NCI-H2029 treated with DMSO at 0.1 percent for 48 hours (cell line): ENCODE results near the gene PPM1A.

Experiments used
- DNase-seq: peaks from one replicate; lab custom pipeline; 2025; lab: John Stamatoyannopoulos, UW

The PPM1A gene

DNA sequence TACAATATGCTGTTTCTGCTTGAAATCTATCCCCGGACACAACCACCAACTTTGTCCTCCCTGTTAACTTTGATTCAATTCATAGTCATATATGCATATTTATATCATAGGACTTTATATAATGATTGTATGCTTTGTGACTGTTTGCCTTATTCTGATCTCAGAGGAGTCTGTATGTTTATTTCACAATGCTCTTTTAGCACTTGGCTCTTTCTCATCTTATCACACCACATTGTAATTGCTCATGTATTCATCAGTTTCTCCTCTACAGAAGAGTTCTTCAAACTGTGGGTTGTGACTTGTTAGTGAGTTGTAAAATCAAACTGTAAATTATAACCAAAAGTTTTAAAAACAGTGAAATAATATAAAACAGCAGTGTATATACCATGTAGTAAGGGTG is 21.7 kb upstream of the PPM1A start:
- no peak for DNase-seq

DNA sequence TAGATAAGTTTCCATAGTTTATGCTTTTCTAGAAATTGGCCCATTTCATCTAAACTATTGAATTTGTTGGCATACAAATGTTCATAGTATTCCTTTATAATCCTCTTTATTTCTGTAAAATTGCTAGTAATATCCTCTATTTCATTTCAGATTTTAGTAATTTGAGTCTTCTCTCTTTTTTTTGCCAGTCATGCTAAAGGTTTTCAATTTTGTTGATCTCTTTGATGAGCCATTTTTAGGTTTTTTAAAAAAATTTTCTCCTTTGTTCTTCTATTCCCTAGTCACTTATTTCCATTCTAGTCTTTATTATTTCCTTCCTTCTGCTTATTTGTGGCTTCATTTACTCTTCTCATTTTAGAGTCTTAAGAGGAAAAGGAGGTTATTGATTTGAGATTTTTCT is 19.4 kb upstream of the PPM1A start:
- DNase-seq: no peak

DNA sequence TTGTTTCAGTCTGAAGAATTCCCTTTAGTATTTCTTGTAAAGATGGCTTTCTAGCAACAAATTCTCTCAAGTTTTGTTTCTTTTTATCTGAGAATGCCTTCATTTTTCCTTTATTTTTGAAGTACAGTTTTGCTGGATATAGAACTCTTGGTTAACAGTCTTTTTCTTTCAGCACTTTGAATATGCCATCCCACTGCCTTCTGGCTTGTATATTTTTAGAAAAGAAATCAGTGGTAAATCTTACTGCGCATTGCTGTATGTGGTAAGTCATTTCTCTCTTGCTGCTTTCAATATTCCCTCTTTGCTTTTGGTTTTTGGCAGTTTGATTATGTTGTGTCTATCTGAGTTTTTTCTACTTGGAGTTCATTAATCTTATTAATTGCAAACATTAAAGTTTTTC is 16.8 kb upstream of the PPM1A start:
- DNase-seq: no peak

DNA sequence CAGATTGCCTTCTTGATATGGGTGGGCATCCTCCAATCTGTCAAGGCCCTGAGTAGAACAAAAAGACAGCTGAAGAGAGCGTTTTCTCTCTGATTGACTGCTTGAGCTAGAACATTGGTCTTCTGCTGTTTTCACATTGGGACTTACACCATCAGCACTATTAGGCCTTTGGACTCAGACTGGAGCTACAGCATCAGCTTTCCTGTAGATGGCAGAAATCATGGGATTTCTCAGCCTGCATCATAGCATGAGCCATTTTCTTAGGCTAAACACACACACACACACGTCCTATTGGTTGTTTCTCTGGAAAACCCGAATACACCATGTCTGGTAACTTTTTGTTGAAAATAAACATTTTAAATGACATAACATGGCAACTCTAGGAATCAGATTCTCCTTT is 15.8 kb upstream of the PPM1A start:
- no peak for DNase-seq

DNA sequence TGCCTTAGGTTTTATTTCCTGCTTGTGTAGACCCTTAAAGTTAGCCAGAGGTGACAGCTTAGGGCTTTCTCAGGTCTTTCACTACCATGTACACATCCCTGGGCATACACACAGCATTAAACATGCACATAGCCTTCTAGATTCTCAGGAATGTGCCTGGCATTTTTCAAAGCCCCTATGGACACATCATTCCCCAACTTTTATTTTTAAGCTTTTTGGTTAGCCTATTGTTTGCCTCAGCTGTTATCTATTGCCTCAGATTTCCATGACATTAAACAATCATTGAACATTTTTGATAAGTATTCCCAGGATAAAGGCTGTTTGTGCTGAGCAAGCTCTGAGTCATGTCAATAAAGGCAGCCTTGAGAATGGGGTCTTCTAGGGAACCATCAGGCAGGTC is 15.1 kb upstream of the PPM1A start:
- DNase-seq: no peak

DNA sequence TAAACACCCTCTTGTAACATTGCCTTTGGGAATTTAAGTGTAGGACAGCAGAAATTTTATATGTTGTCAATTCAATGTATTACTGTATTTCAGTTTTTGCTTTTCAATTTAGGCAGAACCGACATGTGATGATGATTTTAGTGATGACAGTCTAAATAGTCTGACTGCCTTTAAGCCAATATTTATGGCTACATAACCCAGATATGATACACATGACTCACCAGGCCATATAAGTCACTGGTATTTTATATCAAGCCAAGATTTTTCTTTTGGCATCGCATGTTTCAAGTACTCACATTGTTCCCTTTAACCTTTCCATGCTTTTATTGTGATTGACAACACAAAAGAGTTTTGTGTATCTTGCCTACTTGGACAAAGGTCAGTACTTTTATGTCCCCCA is 13.6 kb upstream of the PPM1A start:
- DNase-seq: no peak

DNA sequence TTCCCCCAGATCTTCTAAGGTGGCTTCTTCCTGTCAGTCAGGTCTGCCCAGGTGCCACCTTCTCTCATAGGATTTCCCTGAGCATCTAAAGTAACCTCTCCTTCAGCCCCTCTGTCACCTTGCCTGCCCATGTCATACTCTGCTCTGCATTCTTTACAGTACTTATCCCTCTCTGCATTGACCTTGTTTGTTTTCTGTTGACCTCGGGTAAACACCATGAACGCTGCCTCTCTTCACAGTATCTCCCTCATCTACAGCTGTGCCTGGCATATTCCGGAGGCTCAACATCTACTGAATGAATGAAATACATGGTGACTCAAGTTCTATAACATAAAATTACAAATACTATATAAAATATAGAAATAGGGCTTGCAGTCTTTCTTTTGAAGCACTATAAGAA is 10.1 kb upstream of the PPM1A start:
- DNase-seq: no peak

DNA sequence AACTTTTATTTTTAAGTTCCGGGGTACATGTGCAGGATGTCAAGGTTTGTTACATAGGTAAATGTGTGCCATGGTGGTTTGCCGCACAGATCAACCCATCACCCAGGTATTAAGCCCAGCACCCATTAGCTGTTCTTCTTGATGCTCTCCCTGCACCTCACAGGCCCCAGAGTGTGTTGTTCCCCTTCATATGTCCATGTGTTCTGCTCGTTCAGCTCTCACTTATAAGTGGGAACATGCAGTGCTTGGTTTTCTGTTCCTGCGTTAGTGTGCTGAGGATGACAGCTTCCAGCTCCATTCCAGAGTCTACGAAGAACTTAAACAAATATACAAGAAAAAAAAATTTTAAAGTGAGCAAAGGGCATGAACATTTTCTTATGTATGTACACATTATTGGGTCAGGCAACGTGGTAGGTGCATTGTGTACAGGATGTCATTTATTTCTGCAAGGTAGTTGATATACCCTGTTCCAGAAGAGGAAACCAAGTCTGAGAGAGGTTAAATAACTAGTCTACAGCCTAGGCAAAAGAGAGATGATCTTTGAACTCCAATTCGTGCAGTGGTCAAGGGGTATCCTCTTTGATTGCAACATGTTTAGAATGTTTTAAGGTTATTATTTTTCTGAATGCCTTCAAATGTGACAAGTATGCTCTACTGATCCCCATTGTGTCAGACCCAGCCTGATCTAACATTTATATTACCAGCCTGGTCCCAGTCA is 8.7 kb upstream of the PPM1A start:
- DNase-seq: no peak

DNA sequence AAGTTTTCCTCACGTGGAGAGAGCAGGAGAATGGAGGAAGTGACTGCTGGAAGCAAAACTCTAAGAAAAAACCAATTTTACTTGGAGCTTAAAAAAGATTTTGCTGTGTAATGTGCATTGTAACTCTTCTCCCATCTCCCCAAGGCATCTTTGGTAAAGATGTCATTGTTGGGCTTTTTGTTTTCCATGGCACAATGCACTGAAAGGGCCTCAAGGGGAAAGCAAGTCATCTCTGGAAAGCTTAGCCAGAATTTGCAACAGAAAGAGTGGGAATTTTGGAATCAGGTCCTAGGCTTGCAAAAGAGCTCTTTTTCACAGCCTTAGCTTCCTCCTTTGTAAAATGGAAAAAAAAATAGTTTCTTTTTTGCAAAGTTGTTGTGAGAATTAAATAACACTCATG is 7.9 kb upstream of the PPM1A start:
- no peak for DNase-seq

DNA sequence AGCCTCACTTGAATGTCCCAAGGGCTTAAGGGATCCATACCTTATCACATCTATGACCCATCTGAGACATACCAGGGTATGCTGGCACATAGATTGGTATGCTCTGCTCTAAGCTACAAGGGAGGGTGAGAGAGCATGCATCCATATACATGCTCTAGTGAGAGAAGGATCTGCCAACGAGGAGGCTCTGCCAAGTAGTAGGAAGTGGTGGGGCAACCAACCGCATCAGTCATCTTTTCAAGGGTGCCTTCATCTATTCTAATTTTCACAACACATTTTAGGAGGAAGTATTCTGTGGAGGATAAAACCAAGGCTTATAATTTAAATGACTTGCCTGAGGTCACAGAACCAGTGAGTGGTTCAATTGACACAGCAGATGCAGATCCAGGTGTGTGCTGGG is 6.6 kb upstream of the PPM1A start:
- no peak for DNase-seq

DNA sequence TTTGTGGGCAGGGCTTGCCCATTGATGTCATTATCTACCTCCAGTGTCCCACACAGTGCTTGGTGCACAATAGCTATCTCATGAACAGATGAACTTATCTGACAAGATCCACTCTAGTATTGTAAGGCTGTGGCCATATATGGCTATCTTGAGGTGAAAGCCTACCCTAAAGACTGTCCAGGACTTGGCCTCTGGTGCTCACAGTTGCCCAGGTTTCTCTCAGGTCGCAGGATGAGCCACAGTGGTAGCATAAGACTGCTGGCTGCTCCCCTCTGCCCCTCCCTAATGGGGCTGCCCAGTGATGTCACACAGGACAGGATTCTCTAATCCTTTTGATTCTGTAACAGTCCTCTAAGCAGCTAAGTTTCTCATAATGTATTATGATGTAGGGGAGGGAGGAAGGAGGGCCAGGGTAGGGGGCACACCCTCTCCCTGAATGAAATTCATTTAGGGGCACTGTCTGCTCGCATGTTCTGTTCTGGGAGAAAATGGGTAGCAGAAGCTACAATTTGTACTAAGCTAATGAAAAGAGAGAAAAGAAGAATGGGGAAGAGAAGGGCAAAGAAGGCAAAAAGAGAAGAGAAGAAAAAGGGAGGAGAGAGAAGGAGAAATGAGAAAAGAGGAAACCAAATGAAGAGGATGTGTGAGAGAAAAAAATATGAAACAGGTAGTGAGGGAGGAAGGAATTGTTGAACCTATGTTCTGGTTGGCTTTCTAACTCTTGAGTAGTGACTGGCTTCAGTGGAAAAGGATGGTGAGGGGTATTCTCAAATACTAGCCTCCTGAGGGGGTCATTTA is 3.4 kb upstream of the PPM1A start:
- no peak for DNase-seq

DNA sequence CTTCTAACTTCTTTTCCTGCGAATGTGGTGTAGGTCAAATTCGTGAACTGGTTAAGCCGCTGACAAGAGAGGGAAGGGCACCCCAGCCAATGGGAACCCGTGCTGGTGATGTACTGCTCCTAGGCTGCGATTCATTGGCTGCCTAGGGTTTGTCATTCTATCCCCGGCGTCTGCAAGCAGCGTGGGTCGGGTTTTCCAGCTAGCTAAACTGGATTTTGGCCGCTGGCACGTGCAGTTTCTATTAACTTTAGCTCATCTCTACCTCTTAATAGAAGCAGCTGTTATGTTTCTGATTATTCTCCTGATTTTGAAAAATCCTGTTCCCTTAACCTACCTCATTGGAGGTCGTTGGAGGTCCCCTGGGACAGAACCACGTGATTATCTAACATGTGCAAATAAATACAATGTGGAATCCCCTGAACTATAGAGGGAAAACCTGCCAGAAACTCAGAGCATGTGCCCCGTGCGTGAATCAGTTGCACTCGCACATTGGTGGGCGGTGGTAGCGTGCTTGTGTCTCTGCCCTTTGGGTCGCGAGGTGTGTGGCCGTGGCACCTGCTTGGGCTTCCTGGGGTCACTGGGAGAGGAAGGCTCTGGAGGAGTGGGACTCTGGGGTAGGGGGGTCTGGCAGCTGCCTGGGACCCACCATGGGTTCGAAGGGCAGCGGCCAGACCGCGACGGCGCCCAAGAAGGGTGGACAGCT is 876 bp upstream of the PPM1A start:
- DNase-seq: peak; percentile 96

DNA sequence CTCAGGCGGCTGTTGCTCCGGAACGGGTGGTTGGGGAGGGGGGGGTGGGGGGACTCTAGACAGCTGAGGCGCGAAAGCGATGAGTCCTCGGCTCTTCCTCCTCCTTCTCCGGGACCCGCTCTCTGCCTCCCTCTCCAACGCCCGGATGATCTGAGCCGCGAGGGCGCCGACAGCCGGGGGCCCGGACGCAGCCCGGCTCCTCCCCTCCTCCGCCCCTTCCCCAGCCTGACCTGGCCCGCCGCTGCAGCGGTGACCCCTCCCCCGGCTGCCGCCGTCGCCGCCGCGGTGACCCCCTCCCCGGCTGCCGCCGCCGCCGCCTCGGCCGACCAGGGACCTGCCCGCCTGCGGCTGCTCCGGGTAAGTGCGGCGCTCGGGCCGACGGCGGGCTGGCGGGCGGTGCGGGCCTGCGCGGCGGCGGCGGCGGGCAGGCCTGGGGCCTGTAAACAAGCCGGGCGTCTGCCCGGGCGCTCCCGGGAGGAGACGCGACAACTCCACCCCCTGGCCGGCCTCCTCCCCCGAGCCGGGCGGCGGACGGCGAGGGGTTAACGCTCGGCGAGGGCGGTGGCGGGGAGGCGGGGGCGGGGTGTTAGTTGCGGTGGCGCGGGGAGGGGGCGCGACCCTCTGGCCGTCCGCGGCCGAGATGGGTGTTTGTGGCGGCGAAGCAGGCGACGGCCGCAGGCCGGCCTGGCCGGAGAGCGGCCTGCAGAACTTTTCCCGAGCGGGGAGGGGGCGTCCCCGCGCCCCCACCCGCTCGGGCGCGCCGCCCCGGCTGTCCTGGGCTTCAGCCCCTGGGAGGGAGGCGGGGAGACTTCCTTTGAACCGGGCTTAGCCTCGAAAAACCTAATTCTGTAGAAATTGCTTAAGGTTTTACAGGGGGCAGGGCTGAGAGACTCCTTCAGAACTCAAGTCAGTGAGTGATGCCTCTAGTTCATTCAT is 568 bp downstream of the PPM1A start:
- DNase-seq: peak; percentile 70

DNA sequence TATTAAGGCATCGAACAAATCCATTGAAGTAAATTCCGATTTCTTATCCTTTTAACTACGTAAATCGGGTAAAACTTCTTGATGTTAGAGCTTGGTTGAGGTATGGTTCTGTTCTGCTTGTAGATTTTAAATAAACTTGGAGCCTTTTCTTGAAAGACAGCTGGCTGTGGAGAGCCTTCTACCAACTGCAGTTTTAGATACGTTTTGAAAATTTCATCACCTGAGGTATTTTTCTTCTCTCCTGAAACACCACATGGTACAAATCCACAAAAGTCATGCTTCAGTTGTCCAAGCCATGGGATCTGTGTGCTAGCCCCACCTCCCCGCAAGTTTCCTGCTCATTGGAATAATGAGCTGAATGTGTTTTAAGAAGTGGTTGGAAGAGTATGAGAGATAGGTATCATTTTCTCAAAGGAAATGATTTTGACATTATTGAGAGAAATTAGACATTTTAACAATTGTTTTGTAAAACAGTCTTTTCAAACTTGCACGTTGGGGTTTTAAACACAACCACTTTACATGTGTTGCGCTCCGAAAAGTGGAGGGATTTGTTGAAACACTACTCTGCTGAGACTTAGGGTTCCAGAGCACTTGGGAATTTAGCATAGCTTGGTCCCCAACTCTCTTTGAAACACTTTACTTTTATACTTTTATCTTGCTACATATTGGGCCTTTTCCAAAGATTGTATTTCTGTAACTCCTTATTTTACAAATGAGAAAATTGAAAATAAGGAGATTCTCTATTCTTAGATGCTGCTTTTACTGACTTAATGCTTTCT is 1.4 kb downstream of the PPM1A start:
- DNase-seq: peak; percentile 33

DNA sequence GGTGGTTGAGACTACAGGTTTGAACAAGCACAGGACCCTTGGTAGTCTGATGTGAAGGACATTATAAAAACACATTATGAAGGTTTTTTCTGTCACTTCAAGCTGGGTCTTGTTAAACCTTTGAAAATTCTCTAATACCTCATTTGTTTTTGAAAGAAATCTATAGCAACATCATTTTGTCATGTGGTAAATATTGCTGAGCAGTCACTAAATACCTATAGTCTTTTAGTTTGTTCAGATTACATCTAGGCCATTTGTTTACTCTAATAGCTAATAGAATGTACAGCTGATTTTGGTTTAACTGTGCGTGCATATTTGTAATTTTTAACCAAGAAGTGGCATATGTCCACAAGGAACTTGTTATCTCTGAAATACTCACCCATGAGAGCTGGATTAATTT is 2.9 kb downstream of the PPM1A start:
- DNase-seq: no peak

DNA sequence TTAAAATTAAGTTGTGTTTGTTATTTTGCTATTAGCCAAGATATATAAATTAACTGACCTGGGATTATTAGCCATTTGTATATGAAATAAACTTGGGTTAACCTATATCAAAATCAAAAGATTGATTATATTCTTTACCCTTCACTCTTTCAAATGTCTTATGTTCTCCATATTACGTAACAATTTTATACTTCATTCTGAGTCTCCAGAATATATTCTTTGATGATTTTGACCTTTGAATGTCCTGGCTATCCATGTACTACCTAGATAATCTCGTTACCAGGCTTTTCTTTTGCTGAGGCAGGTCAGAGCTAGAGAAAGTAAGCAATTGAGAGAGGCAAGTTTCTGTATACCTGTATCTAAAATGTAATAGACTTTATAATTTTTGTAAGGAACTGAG is 3.6 kb downstream of the PPM1A start:
- no peak for DNase-seq

DNA sequence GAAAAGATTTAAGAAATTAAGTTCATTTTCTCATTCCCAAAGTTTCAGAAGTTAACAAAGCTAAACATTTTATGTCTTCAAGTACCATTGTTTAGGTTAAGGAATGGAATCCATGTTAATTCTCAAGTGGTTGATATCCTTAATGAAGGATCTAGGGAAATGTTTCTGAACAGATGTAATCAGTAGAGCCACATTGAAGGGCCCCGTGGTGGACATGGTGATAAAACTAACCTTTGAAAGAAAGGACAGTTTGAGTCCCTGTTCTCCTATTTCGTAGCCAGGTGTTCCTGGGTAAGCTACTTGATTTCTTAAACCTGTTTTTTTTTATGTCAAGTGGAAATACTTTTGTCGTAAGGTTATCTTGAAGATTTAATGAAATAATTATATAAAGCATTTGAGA is 4.6 kb downstream of the PPM1A start:
- DNase-seq: no peak

DNA sequence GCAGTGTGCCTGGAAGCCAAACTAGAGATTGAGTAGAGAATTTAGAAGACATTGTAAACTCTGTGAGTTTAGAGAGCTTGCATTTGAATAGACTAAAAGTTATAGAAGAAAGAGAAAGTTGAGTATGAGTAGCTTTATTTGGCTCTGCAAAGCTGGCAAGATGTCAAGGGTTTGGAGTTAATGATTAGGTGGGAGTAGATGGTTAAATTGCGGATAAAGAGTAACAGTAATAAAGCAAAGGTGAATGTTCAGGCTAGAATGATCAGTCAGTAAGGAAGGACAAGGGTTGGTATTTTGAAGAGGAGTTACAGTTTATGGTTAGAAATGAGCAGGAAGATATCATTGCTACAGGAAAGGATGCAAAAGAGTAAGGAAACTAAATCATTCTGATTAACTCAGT is 5.2 kb downstream of the PPM1A start:
- no peak for DNase-seq

DNA sequence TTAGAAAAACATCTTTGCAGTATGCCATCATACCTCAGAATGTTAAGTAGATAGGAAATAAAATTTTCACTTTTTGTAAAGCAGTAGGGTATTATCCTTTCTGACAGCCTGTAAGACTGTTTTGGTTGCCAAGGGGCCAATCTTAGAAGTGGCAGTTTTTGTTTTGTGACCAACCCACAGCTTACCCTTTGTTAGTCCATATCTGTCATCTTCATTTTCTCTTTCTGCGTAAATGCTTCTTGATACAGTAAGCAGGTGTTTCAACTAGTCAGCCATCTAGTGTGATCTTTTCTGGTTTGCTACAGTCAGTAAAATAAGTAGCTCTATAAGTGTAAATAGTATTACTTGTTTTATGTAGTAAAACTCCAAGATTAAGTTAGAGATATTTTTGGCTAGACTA is 8.8 kb downstream of the PPM1A start:
- DNase-seq: no peak

DNA sequence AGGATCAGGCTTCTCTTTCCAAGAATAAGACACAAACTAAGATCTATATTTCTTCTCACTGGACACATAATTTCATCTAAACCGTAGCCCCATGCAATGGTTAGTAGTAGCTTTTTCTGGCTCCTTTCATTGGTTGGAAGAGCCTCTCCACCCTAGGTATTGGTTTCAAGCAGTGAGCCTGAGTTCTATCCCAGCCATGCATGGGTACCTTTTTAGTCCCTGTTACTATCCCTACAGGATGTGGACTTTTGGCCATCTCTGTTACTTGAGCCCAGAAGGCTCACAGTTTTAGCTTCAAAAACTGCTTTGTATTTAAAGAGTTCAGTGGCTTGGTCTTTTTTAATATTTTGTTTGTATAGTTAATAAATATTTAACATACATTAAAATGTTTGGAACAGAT is 16.1 kb downstream of the PPM1A start:
- no peak for DNase-seq
